Vagina (tissue), 2 donors: ENCODE data around the gene SLC6A13. TPM values are rescaled to one million over a fixed set of nuclear protein-coding genes. Genes with fewer than 3 reads are reported as not detected.
A peak's percentile ranks its signal among the peaks of the same experiment; 100 is the strongest.

ENCODE experiments used
- DNase-seq, 2 donors: peaks; one replicate each; pipeline ENCODE4 v3.0.0-alpha.2; 2017; ENCODE audit errors: extremely low spot score in 2 of 2
- H3K27ac ChIP-seq: fragments of 200-600 bp; sonication (generic); one replicate; pipeline ENCODE4 v1.5.1; 2019
- H3K27me3 ChIP-seq: fragments of 200-600 bp; sonication (generic); one replicate; pipeline ENCODE4 v1.5.1; 2019
- H3K36me3 ChIP-seq, 2 donors: fragments of 200-600 bp; sonication (generic); one replicate each; pipeline ENCODE4 v1.5.1; 2017 to 2019
- H3K4me1 ChIP-seq: fragments of 200-600 bp; sonication (generic); one replicate; pipeline ENCODE4 v1.5.1; 2019
- H3K4me3 ChIP-seq, 2 donors: fragments of 200-600 bp; sonication (generic); 1 replicate in 1 of 2; 2 replicates in 1 of 2; pipeline ENCODE4 v1.5.1; 2016 to 2019
- H3K9me3 ChIP-seq: fragments of 200-600 bp; sonication (generic); one replicate; pipeline ENCODE4 v1.5.1; 2019
- POLR2A ChIP-seq, 2 donors: fragments of 450-650 bp; IDR thresholded peaks; one replicate each; pipeline ENCODE4 v1.6.1; 2017; ENCODE audit warnings: antibody characterized with exemption in 2 of 2, mild to moderate bottlenecking in 2 of 2, moderate library complexity in 2 of 2
- POLR2AphosphoS5 ChIP-seq, 2 donors: sonication (generic); formaldehyde crosslinking; IDR thresholded peaks; one replicate each; pipeline ENCODE4 v1.9.0; 2017; ENCODE audit warnings: antibody characterized with exemption in 2 of 2, mild to moderate bottlenecking in 2 of 2, low read depth in 1 of 2; ENCODE audit not compliant: insufficient read depth in 1 of 2
- intact Hi-C: fragments of 100-400 bp; cut with DNase I; formaldehyde crosslinking; loops from one replicate; pipeline ENCODE4 v1.15.1; 2023
- total RNA-seq: library from RNA; depleted of rRNA; stranded (reverse); fragments of >200 nt; gene quantifications from one replicate; pipeline ENCODE4 v1.2.3, GENCODE V29; 2016
- TF ChIP-seq, protein P1 (sequence below), 3 experiments: fragments of 450-650 bp in 2 of 3; fragments of 200-600 bp in 1 of 3; sonication (generic) in 1 of 3; IDR thresholded peaks; one replicate each; pipeline ENCODE4 v1.5.1; 2017 to 2019; ENCODE audit warnings: antibody characterized with exemption in 3 of 3, mild to moderate bottlenecking in 2 of 3, moderate library complexity in 2 of 3

The SLC6A13 gene
- total RNA-seq, 1 donor from 2014 or later: not detected

DNA sequence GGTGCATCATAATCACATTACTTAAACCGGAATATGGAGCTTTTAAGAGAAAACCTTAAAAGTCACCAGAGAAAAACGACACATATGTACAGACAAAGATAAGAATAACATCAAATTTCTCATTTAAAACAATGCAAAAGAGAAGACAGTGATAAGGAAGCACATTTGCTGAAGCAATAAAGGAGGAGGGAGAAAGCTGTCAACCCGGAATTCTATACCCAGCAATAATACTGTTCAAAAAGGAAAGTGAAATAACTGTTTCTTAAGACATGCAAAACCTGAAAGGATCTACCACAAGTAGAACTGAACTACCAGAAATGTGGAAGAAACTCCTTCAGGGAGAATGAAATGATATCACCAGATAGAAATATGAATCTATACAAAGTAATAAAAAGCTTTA lies 15.4 kb downstream of the SLC6A13 start:
- no peaks in the 10 kb centered on the region for H3K9me3 ChIP-seq
- H3K27me3 ChIP-seq: no peaks in the 10 kb centered on the region
- no peak for DNase-seq
- H3K36me3 ChIP-seq: no peaks in the 10 kb centered on the region
- H3K4me3 ChIP-seq: no peak overlapping the region
- intact Hi-C loops: no loop called here
- H3K4me1 ChIP-seq: no peaks in the 10 kb centered on the region
- TF ChIP-seq, protein P1, sequence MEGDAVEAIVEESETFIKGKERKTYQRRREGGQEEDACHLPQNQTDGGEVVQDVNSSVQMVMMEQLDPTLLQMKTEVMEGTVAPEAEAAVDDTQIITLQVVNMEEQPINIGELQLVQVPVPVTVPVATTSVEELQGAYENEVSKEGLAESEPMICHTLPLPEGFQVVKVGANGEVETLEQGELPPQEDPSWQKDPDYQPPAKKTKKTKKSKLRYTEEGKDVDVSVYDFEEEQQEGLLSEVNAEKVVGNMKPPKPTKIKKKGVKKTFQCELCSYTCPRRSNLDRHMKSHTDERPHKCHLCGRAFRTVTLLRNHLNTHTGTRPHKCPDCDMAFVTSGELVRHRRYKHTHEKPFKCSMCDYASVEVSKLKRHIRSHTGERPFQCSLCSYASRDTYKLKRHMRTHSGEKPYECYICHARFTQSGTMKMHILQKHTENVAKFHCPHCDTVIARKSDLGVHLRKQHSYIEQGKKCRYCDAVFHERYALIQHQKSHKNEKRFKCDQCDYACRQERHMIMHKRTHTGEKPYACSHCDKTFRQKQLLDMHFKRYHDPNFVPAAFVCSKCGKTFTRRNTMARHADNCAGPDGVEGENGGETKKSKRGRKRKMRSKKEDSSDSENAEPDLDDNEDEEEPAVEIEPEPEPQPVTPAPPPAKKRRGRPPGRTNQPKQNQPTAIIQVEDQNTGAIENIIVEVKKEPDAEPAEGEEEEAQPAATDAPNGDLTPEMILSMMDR (IDR thresholded peaks at IDR 0.05): no peak
- no peak for TF ChIP-seq POLR2A (IDR thresholded peaks at IDR 0.05)
- TF ChIP-seq POLR2AphosphoS5 (IDR thresholded peaks at IDR 0.05; ENCODE audit: insufficient read depth in 1 of 2, low read depth in 1 of 2): no peak
- H3K27ac ChIP-seq: no peak overlapping the region

DNA sequence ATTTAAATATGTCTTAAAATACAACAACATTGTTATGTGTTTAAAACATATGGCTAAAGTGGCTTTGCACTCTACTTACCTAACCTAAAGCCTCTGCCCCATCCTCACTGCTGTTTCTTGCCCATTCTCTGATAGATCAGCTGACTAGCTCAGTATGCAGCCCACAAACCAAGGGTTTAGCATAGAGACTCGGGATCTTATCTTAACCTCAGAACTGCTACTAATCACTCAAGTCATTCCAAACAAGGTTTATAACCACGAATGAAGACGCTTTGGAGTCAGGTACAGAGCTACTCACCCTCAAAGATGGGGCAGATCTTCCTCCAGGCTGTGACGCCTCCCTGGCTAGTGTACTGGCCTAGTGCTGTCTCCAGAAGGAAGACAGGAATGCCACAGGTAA lies 19.3 kb downstream of the SLC6A13 start:
- no peaks in the 10 kb centered on the region for H3K4me1 ChIP-seq
- intact Hi-C loops: no loop called here
- DNase-seq: peak in 1 of 2 donors; percentile 25
- TF ChIP-seq, protein P1 (IDR thresholded peaks at IDR 0.05): no peak
- no peak for TF ChIP-seq POLR2A (IDR thresholded peaks at IDR 0.05)
- no peak for TF ChIP-seq POLR2AphosphoS5 (IDR thresholded peaks at IDR 0.05; ENCODE audit: insufficient read depth in 1 of 2, low read depth in 1 of 2)
- H3K4me3 ChIP-seq: no peak overlapping the region
- no peak overlapping the region for H3K27ac ChIP-seq
- no peaks in the 10 kb centered on the region for H3K27me3 ChIP-seq
- H3K9me3 ChIP-seq: no peaks in the 10 kb centered on the region
- no peaks in the 10 kb centered on the region for H3K36me3 ChIP-seq

DNA sequence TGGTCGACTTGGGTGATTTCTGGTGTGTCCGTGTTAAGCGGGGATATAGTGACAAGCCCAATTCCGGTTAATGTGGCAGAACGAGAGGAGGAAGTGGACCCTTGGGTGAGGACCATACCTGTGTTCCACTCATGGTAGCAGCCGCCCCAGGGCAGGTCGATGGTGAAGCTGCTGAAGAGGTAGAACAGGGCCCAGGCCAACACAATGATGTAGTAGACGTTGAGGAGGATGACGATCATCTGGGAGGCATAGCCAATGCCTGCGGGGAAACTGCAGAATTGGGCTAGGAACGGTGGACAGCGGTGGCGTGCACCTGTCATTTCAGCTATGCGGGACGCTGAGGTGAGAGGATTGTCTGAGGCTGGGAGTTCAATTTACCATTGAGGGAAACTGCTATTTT lies 20.1 kb downstream of the SLC6A13 start:
- H3K4me3 ChIP-seq: no peak overlapping the region
- H3K27me3 ChIP-seq: no peaks in the 10 kb centered on the region
- intact Hi-C loops: no loop called here
- peak; percentile 22 to 55 for DNase-seq
- H3K9me3 ChIP-seq: no peaks in the 10 kb centered on the region
- no peak overlapping the region for H3K27ac ChIP-seq
- no peaks in the 10 kb centered on the region for H3K4me1 ChIP-seq
- no peak for TF ChIP-seq POLR2AphosphoS5 (IDR thresholded peaks at IDR 0.05; ENCODE audit: insufficient read depth in 1 of 2, low read depth in 1 of 2)
- TF ChIP-seq, protein P1 (IDR thresholded peaks at IDR 0.05): no peak
- TF ChIP-seq POLR2A (IDR thresholded peaks at IDR 0.05): no peak
- no peaks in the 10 kb centered on the region for H3K36me3 ChIP-seq

DNA sequence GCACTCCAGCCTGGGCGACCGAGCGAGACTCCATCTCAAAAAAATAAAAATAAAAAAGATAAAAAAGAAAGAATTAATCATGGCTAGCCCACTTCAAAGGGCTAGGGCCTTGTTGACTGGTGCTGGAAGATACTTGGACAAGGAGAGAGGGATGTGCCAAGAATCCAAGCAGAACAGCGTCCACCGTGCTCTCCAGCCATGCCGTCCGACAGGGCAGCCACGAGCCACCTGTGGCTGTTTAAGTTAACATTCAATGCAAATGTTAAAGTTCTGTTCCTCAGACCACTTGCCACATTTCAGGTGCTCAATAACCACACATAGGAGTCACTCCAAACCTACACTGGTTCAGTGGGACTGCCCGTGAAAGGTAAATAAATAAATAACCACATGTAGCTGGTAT lies 21.4 kb downstream of the SLC6A13 start:
- DNase-seq: no peak
- intact Hi-C loops: no loop called here
- Histone ChIP-seq H3K27ac (no peak overlapping the region), H3K4me3 (no peak overlapping the region), H3K36me3 (no peaks in the 10 kb centered on the region), H3K9me3 (no peaks in the 10 kb centered on the region), H3K4me1 (no peaks in the 10 kb centered on the region), H3K27me3 (no peaks in the 10 kb centered on the region)
- TF ChIP-seq POLR2AphosphoS5 (IDR thresholded peaks at IDR 0.05; ENCODE audit: insufficient read depth in 1 of 2, low read depth in 1 of 2): no peak
- TF ChIP-seq POLR2A (IDR thresholded peaks at IDR 0.05): no peak
- TF ChIP-seq, protein P1 (IDR thresholded peaks at IDR 0.05): no peak

DNA sequence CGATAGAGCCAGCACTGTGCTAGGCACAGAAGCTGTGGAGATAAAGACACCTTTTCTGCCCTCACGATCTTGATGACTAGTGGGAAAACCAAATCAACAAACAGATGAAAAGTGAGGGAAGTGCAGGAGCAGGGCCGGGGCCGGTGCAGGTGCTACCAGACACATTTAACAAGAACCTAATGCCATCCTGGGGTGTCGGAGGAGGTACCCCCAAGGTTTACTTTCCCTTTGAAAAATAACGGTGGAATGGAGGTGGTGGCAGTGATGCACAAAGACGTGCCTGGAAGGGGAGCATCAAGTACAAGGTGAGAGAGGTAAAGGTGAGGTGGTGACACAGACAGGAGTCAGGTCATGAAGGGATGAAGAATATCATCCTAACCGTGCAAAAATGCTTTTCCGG lies 22.1 kb downstream of the SLC6A13 start:
- H3K27ac ChIP-seq: no peak overlapping the region
- H3K4me3 ChIP-seq: no peak overlapping the region
- no peaks in the 10 kb centered on the region for H3K9me3 ChIP-seq
- DNase-seq: peak; percentile 20 to 58
- no peaks in the 10 kb centered on the region for H3K4me1 ChIP-seq
- TF ChIP-seq POLR2A (IDR thresholded peaks at IDR 0.05): no peak
- TF ChIP-seq POLR2AphosphoS5 (IDR thresholded peaks at IDR 0.05; ENCODE audit: insufficient read depth in 1 of 2, low read depth in 1 of 2): no peak
- TF ChIP-seq, protein P1 (IDR thresholded peaks at IDR 0.05): no peak
- H3K27me3 ChIP-seq: no peaks in the 10 kb centered on the region
- no peaks in the 10 kb centered on the region for H3K36me3 ChIP-seq
- intact Hi-C loops: no loop called here
